ENCODE measurements around the gene DUSP1.

The DUSP1 gene

DNA sequence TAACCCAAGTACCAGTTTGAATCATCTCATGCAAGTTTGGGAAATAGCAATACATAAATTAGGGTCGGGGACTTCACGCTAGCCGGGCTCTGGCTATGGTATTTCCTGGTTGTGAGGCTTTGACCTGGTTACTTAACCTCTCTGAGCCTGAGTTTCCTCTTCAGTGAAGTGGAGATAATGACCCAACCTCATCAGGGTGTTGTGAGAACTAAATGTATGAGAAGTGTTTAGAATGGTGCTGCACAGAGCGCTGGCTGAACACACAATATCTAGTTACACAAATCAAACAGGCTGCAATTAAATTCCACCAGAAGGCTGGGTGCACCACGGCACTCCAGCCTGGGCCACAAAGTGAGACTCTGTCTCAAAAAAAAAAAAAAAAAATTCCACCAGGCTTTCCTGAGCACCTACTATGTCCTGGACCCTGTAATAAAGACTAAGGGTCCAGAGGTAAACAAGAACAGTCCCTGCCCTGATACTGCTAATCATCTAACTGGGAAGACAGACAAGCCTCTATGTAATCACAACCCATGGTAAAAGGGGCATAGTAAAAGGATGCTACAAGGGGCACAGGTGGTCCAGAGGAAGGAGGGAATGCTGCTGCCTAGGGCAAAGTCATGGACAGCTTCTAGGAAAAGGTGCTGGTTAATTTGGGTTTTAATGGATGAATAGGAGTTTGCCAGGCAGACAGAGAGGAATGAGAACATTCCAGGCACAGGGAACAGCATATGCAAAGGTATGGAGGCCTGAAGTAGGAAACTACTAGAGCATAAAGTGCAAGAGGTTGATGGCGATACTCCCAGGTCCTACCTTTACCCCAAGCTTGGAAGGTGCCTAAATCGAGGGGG is 27.7 kb downstream of the DUSP1 start:
- DNase-seq (ENCODE audit: low read depth in 2 of 2) = no peak

DNA sequence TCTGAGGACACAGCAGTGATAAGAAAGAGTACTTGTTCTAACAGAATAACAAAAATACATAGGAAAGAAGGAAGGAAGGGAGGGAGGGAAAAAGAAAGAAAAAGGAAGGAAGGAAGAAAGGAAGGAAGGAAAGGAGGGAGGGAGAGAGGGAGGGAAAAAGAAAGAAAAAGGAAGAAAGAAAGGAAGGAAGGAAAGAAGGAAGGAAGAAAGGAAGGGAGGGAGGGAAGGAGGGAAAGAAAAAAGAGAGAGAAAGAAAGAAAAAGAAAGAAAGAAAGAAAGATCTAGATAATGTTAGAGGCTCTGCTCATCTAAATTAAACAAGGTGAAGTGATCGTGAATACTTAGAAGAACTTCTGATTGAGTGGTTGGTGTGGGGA is 29.8 kb downstream of the DUSP1 start:
- no peak for DNase-seq (ENCODE audit: low read depth in 2 of 2)

DNA sequence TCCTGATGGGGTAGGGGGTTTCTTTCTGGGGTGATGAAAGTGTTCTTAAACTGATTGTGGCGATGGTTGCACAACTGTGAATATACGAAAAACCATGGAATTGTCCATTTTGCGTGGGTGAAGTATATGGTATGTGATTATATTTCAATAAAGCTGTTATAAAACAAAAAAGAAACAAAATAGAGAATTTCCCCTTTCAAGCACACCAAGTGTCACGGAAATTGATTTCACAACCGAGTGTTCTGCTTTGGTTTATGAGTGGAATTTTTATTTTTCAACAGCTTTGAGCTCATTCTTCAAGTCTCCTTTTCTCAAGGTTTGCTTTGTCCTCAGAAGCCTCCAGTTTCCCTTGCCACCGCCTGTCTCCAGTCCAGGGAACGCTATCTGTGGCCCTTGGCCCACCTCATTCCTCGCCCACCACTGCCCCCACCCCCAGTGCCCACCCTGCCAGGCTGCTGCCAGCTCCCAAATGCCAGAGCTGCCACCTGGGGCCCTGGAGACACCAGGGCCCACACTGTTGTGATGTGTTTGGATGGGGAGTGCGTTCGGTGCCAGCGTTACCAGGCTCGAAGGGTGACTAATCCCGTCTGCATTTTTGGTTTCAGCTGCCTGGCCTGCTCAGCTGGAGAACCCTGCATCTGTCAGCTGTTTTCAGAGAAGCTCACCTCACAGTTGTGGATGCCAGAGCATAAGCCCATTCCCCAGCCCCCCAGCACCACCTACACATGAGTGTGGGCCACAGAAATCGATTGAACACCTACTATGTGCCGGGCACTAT is 30.4 kb downstream of the DUSP1 start:
- no peak for DNase-seq (ENCODE audit: low read depth in 2 of 2)

DNA sequence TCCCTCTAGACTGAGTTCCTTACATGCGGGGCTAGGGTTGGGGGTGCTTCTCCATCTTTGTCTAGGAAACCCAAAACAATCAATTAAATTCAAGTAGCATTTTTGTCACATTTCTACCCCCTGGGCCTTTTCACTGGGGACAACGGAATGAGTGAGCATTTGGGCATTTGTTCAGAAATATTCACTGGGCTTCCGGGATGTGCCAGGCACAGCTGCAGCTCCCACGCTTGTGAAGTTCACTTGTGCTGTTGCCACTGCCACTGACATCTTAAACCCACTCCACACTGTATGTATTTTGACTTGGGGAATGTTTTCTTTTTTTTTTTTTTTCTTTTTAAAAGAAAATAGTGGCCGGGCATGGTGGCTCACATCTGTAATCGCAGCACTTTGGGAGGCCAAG is 31.6 kb downstream of the DUSP1 start:
- no peak for DNase-seq (ENCODE audit: low read depth in 2 of 2)

DNA sequence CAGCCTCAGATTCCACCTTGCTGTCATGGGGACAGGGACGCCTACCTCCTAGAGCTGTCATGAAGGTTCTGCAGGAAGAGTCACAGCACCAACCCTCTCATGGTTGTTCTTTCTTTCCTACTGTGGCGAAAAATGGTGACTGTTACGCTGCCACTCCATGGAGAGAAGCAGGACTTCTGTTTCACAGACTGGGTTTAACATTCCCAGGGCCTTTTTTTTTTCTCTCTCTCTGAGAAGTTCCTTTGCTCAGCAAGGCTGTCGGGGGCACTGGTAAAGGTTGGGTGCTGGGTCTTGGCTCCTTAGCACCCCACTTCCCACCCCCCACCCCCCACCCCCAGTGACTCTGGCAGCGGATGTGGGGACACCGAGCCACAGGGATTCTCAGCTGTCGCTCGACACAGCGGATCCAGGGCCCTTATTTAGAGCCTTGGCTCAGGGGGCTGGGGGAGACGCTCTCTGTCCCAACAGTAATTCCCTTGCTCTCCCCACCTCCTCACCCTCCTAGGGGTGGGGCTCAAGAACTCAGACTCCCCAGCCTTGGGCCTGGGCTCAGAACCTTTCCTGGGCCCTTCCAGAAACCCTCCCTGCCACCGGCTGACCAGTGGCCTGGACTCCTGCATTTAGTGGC is 34.4 kb downstream of the DUSP1 start:
- no peak for DNase-seq (ENCODE audit: low read depth in 2 of 2)

DNA sequence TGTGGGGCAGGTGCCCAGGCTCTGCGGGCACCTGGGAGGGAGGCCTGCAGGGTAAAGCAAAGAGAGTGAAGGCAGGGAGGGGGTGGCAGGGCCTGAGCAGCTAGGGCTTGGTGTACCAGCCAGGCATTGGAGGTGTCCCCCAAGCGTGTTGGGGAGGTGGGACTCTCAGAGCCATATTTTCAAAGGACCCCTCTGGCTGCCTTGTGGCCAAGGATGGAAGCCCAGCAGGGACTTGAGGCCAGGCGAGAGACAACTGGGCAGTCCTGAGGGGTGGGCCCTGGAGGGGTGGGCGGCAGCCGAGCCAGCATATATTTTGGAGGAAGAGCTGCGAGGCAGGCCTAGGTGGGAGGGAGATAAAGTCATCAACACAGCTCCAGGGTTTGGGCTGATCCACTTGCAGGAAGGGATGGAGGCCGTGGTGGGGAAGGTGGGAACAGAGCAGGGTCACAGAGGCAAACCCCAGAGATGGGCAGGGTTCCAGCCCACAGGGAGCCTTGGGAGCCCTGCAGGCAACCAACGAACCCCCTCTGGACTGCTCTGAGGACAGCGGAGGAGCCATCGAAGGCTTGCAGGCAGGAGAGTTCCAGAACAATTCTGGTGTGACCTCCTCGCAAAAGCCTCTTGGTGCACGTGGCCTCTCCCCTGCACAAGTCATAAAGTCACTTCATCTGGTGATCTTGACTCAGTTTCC is 35.7 kb downstream of the DUSP1 start:
- no peak for DNase-seq (ENCODE audit: low read depth in 2 of 2)

DNA sequence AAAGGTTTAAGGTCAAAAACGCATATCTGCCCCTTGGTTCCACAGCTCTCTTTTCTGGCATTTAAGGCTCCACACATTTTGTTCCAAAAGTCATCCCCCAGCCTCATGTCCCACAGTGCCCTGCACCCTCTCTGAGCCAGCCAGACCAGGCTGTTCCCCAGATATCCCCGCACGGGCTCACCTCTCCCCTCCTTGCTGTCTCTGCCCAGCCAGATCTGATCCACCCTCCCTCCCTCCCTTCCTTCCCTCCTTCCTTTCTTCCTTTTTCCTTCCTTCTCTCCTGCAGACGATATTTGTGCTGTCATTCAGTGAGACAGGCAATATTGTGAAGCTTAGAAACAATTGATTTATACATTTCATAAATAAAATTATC is 37.0 kb downstream of the DUSP1 start:
- no peak for DNase-seq (ENCODE audit: low read depth in 2 of 2)

DNA sequence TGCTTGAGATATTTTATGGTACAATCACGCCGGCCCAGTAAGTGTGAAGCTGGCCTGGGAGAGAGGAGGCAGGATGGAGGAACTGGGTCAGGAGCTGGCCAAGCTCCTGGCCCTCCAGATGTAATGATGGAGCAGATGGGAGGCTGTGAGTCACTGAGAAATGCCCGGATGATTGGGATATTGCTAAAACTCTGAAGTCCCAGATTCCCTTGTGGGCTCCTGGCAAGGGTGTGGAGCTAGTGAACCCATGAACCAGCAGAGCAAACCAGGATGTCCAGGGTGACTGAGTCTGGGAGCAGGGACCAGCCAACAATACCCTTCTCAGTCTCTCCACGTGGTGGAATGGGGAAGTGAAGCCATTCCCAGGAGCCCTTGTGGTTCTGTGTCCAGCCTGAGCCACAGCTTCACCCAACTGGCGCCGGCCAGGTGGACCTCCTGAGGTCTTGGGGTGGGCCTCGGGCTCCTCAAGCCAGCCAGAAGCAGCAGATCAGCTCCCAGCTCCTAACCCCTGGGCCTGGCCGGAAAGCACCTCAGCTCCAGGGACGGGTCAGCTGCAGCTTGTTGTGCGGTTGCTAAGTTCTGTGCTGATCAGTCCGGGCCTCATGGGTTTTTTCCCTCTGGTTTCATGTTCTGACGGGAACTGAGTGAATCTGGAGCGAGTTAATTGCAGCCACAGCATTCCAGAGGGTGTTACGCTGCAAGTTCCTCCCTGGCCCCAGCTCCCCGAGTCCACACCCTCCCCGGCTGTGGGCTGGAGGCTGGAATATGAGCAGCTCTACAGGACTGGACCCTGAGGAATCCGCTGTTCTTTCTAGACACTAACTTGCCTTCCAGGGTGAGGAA is 37.6 kb downstream of the DUSP1 start:
- DNase-seq (ENCODE audit: low read depth in 2 of 2) = no peak

DNA sequence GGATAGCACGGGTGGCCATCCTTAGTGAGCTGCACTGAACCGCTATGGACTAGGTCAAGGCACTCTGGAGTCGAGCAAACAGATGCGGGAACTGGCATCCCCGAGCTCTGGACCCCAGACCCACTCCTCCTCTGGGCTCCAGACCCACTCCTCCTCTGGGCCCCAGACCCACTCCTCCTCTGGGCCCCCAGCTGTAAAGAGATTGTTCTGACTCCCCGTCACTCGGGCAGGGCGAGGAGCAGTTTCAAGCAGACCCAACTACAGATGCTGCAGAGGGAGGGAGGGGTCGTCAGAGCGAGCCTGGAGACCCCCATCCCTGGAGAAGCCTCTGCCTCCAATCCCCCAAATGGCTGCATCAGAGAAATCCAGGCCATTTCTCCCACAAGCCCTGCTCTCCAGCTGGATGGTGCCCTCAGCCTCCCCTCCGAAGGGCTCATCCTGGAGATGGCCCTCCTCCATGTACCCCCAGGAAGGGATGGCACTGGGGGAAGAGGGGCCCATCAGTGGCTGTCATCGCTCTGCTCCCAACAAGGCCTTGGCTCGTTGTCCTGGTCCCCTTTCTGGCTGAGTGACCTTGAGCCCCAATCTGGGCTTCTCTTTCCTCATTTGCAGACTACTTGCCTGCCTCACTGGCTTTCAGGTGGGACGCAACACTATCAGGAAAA is 38.7 kb downstream of the DUSP1 start:
- DNase-seq (ENCODE audit: low read depth in 2 of 2) = no peak

DNA sequence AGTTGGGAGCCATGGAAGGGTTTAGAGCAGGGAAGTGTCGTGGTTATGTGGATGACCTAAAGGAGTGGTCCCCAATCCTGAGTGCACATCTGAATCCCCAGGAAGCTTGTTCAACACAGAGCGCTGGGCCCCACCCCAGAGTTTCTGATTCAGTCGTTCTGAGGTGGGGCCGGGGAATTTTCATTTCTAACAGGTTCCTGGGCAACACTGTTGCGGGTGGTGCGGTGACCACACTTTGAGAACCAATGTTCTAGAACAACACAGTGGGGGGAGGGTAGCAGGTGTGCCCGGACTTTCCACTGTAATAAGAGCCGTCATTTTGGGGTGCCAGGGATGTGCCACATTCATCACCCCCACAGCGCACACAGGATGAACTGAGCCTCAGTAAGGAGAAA is 39.3 kb downstream of the DUSP1 start:
- DNase-seq (ENCODE audit: low read depth in 2 of 2) = no peak

DNA sequence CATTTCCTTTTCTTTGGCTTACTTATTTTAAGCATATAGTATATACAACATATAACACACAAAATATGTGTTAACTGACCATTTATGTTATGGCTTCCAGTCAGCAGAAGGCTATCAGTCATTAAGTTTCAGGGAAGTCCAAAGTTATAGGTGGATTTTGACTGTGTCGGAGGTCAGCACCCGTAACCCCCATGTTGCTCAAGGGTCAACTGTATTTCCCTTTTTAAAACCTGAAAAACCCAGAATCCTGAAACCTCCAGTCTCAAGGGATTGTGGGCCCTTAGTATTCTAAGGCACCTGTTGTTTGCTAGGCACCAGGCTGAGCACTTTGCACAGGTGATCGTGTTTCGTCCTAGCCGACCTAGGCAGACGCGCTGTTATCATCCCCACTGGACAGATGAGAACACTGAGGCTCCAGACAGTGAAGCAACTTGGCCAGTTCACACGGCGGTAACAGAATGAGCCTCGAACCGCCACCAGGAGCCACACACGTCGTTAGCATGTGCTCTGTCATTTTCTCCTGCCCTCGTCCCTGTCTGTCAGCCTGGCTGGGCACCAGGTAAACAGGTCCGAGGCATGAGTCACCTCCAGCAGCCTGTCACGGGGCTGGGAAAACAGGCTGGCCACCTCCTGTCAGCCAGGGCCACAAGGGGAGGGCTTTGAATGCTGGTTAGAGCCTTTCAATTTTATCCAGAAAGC is 39.9 kb downstream of the DUSP1 start:
- DNase-seq (ENCODE audit: low read depth in 2 of 2) = no peak

DNA sequence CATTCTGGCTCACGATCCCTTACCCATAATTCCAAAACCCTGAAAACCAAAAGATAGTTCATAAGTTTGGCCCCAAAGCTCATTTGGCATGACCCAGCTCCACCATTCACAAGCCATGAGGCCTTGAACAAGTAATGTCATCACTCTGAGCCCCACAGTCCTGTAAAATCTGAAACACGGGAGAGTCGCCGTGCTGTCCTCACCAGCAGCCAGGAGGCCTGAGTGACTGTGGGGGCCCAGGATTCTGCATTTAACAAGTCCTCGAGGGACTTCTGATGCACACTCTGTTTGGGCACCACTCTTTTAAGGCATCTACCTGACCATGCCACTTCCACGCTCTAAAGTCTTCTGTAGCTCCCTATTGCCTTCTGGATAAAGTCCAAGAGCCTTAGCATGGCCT is 40.8 kb downstream of the DUSP1 start:
- no peak for DNase-seq (ENCODE audit: low read depth in 2 of 2)

DNA sequence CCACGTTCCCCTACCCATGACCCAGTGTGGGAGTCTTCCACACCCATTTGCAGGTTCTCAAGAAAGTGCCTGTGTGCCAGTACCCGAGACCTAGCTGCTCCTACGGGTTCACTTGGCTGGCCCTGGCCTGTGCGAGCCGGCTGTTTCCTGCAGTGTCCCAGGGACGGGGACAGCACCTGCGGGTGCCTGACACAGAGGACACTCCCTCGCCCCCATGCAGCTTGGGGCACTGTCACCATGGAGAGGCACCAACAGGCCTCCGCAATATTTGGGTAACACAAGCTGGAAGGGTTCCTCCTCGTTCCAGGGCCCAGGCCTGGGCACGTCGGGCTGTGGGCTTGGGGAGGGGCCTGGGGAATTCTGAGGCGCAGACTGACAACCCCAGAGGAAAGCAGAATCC is 41.4 kb downstream of the DUSP1 start:
- no peak for DNase-seq (ENCODE audit: low read depth in 2 of 2)

DNA sequence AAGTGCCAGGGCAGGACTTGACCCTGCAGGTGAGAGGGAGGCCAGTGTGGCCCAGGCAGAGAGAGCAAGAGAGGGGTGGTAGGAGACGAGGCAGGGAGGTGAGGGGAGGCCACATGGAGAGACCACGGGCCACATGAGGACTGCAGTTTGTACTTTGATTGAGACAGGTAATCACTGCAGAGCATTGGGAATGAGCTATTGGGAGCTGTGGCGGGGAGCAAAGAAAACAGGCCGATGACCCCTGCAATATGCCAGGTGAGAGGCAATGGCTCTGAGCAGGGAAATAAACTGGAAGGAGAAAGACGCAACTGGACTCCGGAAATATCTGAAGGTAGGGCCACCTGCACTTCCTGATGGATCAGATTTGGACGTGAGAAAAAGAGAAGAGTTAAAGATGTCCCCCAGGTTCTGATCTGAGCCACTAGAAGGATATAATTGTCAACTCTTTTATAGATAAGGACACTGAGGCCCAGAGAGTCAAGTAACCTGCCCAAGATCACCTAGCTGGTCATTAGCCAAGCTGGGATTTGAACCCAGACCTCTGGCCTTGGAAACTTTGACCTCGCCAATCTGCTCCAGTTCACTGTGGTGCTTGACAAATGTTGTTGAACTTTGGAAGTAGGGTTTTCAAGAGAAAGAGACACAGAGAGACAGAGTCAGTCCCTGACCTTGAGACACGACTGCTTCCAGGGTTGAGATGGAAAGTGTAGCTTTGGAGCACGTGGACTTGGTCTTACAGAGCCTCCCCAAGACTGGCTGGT is 42.3 kb downstream of the DUSP1 start:
- DNase-seq (ENCODE audit: low read depth in 2 of 2) = no peak

DNA sequence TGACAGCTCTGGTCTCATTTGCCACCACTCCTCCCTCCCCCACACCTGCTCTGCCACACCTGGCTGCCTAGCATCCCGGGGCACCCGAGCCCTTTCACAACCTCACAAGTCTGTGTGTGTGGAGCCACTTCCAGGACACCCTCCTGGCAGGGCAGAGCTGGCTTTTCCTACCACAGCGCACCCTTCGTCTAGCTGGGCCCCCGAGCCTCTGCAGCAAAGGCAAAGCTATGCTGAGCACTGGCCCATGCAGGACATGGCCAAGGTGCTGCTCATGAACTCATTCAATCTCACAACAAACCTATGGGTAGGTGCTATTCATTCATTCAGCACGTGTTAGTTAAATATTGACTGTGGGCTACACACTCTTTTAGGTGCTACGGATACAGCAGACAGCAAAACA is 43.4 kb downstream of the DUSP1 start:
- DNase-seq (ENCODE audit: low read depth in 2 of 2) = no peak

DNA sequence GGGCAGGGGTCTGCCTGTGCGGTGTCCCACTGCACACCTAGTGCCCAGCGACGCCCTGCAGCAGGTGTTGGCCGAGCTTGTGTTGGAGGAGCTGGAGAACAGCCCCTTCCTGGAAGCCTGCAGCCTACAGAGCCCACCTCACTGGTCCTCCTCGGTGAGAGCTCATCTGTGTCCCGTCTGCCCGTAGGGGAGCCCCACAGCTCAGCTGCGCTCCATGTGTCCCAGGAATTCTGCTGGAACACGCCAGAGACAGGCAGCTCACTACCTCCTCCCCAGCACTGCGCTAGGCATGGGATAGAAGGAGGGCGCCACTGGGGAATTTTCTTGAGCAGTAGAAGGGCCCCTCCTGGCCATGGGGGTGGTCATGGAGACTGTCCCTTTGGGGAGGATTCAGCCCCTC is 44.0 kb downstream of the DUSP1 start:
- DNase-seq (ENCODE audit: low read depth in 2 of 2) = no peak

DNA sequence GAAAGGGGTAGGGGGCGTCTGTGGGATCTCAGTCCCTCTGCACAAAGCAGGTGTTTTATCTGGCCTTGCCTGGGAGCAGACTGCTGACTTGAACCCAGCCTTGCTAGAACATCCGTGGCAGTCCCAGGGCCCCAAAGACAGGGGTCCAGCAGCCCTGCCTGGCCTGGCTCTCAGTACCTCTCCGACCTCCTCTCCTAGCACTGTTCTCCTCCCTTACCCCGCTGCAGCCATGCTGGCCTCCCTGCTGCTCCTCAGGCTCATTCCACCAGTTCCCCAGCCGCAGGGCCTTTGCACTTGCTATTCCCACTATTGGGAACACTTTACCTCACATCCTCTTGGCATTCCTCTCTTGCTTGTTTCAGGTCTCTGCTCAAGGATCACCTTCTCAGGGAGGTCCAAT is 45.2 kb downstream of the DUSP1 start:
- DNase-seq (ENCODE audit: low read depth in 2 of 2) = no peak

DNA sequence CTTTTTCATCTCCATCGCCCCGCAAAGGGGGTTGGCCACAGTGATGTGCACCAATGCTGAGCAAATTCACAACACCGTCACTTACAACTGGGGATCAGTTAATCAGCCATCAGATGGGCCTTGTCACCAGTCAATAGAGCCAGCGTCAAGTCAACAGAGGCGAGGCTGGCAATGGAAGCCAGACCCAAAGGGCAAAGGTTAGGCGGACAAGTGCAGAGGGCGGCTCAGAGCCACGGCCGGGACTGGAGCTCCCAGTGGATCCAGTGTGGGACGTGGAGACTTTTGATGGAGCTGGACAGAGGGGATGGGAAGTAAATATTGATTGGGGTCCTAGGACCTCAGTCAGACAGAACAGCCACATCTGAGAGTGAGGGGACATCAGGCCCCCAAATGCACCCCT is 45.7 kb downstream of the DUSP1 start:
- DNase-seq (ENCODE audit: low read depth in 2 of 2) = no peak

All from stimulated activated CD8-positive, alpha-beta memory T cell treated with anti-CD3 and anti-CD28 coated beads, Interleukin-7, amount 100 ng/mL, for 1 hour (primary cell).